ENCODE measurements around the gene RAD51AP2.

- TF ChIP-seq CTCF (IDR thresholded peaks at IDR 0.05) (no peak), REST (IDR thresholded peaks at IDR 0.05; ENCODE audit: insufficient read depth in 1 of 2, low read depth in 2 of 2, low read length in 1 of 2) (no peak), SIN3A (IDR thresholded peaks at IDR 0.05; ENCODE audit: borderline replicate concordance, insufficient read depth, low read depth, low read length) (no peak), POLR2AphosphoS5 (IDR thresholded peaks at IDR 0.05; ENCODE audit: low read depth, low read length) (no peak)
These were observed 18.2 kb upstream of the RAD51AP2 start for GRCh38 chr2:17536416-17536815.

Data from Panc1 (cell line).